Endothelial cell of umbilical vein (primary cell): Measurements from ENCODE around the gene INHBB. TPM values are rescaled to one million over a fixed set of nuclear protein-coding genes. Genes with fewer than 3 reads are reported as not detected.

Experiments used
- BruUV-seq: library from RNA; stranded (reverse); fragments of 400-500 nt; replicated peaks from 2 replicates; lab custom pipeline; 2021; lab: Mats Ljungman, UMichigan
- CTCF ChIA-PET: fragments of 300-600, 350-600 bp; sonication (Branson Sonifier 250); formaldehyde crosslinking; loops from one replicate; lab custom pipeline; 2021; ENCODE audit warnings: antibody characterized with exemption, inconsistent platforms; lab: Charles Lee
- POLR2A ChIA-PET: fragments of 300-600, 350-600 bp; sonication (Branson Sonifier 250); formaldehyde crosslinking; loops from one replicate; lab custom pipeline; 2021; ENCODE audit warnings: antibody characterized with exemption, inconsistent platforms; lab: Charles Lee
- DNase-seq: peaks from one replicate; pipeline ENCODE4 v3.0.0-alpha.2; 2011; ENCODE audit warnings: low read depth, low spot score
- FAIRE-seq: peaks from 2 replicates; lab custom pipeline; 2011; peaks lifted over from hg19 to GRCh38; lab: Jason Lieb, UNC
- H2AFZ ChIP-seq: 2 replicates; pipeline ENCODE4 v1.6.0; 2012; ENCODE audit warnings: low read depth, low read length, control low read depth, inconsistent platforms
- H3K27ac ChIP-seq: 2 replicates; pipeline ENCODE4 v1.5.1; 2011; ENCODE audit warnings: low read depth, mild to moderate bottlenecking, control low read depth, low read length, moderate library complexity; ENCODE audit not compliant: insufficient read depth
- H3K27me3 ChIP-seq, 2 experiments: 2 replicates each; pipeline versions ENCODE4 v1.6.0 to v1.6.1; 2011; ENCODE audit warnings: low read length in 2 of 2, mixed read lengths in 1 of 2; ENCODE audit not compliant: control insufficient read depth in 2 of 2, insufficient read depth in 2 of 2
- H3K36me3 ChIP-seq, 2 experiments: 2 replicates in 1 of 2; 3 replicates in 1 of 2; pipeline ENCODE4 v1.5.1; 2011; ENCODE audit warnings: low read length in 2 of 2, mild to moderate bottlenecking in 1 of 2, moderate library complexity in 1 of 2; ENCODE audit not compliant: control insufficient read depth in 2 of 2, insufficient read depth in 2 of 2; ENCODE audit errors: extremely low read depth in 1 of 2
- H3K4me1 ChIP-seq: 3 replicates; pipeline ENCODE4 v1.5.1; 2011; ENCODE audit warnings: mild to moderate bottlenecking, low read length; ENCODE audit not compliant: control insufficient read depth, insufficient read depth; ENCODE audit errors: extremely low read depth
- H3K4me2 ChIP-seq: 2 replicates; pipeline ENCODE4 v1.6.1; 2011; ENCODE audit warnings: low read length, control low read depth, mixed read lengths; ENCODE audit not compliant: insufficient read depth
- H3K4me3 ChIP-seq, 3 experiments: fragments of 200-600 bp in 1 of 3; sonication (generic), shearing (Covaris generic) in 1 of 3; replicated peaks in 1 of 3; 2 replicates each; pipeline ENCODE4 v1.5.1; 2011 to 2016; ENCODE audit warnings: control low read depth in 3 of 3, low read length in 3 of 3, mild to moderate bottlenecking in 2 of 3, inconsistent platforms in 1 of 3, low read depth in 1 of 3, moderate library complexity in 1 of 3; ENCODE audit not compliant: insufficient read depth in 1 of 3
- H3K79me2 ChIP-seq: 2 replicates; pipeline ENCODE4 v1.6.0; 2012; ENCODE audit warnings: low read length, inconsistent platforms; ENCODE audit not compliant: control insufficient read depth, insufficient read depth
- H3K9ac ChIP-seq: replicated peaks from 2 replicates; pipeline ENCODE3; 2011; ENCODE audit warnings: low read length, control low read depth; ENCODE audit not compliant: insufficient read depth; ENCODE audit errors: extremely low read depth
- H3K9me1 ChIP-seq: replicated peaks from 3 replicates; pipeline ENCODE4 v1.6.0; 2011; ENCODE audit warnings: mild to moderate bottlenecking, low read length; ENCODE audit not compliant: control insufficient read depth, insufficient read depth; ENCODE audit errors: extremely low read depth
- H3K9me3 ChIP-seq: replicated peaks from 2 replicates; pipeline ENCODE4 v1.5.1; 2012; ENCODE audit warnings: low read length, inconsistent platforms; ENCODE audit not compliant: control insufficient read depth, insufficient read depth
- H4K20me1 ChIP-seq: replicated peaks from 2 replicates; pipeline ENCODE3; 2011; ENCODE audit warnings: mild to moderate bottlenecking, low read length; ENCODE audit not compliant: control insufficient read depth, insufficient read depth; ENCODE audit errors: extremely low read depth
- GATA2 ChIP-seq: IDR thresholded peaks from 2 replicates; pipeline ENCODE4 v1.7.0; 2011; ENCODE audit warnings: low read depth, mild to moderate bottlenecking, moderate library complexity, mixed read lengths, low read length; ENCODE audit not compliant: insufficient read length, insufficient read depth
- JUN ChIP-seq: IDR thresholded peaks from 2 replicates; pipeline ENCODE4 v1.6.1; 2011; ENCODE audit warnings: borderline replicate concordance, low read depth; ENCODE audit not compliant: insufficient read length, insufficient read depth
- MAX ChIP-seq: IDR thresholded peaks from 2 replicates; pipeline ENCODE4 v1.6.1; 2011; ENCODE audit not compliant: insufficient read depth, insufficient read length
- MYC ChIP-seq: IDR thresholded peaks from one replicate; pipeline ENCODE4 v1.6.1; 2011; ENCODE audit warnings: mild to moderate bottlenecking, low read depth, low read length
- POLR2A ChIP-seq: IDR thresholded peaks from 2 replicates; pipeline ENCODE4 v1.6.1; 2012; ENCODE audit warnings: low read depth, mild to moderate bottlenecking, control low read depth, low read length
- POLR2AphosphoS5 ChIP-seq: IDR thresholded peaks from 2 replicates; pipeline ENCODE4 v1.6.1; 2012; ENCODE audit warnings: low read depth, mild to moderate bottlenecking, control low read depth, low read length, moderate library complexity; ENCODE audit not compliant: insufficient read depth
- dilution Hi-C: fragments of 300-500 bp; cut with MboI; formaldehyde crosslinking; loops from one replicate; pipeline ENCODE4 v1.15.0; 2019; ENCODE audit warnings: low sequenced_read_pairs; ENCODE audit not compliant: extremely low pct_ligation_motif_present
- intact Hi-C: fragments of 100-400 bp; cut with micrococcal nuclease; formaldehyde crosslinking; loops from one replicate; pipeline ENCODE4 v1.10.0; 2022
- polyA plus RNA-seq, 4 experiments: library from polyadenylated mRNA; depleted of rRNA in 3 of 4; stranded (reverse) in 3 of 4; unstranded in 1 of 4; fragments of >200 nt; gene quantifications; 2 replicates each; pipeline versions ENCODE4 v1.2.1 to v1.2.3, GENCODE V29; 2011 to 2012; ENCODE audit warnings: missing spikeins in 1 of 4
- total RNA-seq: library from RNA; stranded (reverse); gene quantifications from 2 replicates; pipeline ENCODE4 v1.2.3, GENCODE V29; 2021

The INHBB gene
- total and polyA plus RNA-seq, 2 donors (not counting 3 experiments of a cell fraction or from before 2014, with no cell fraction given), result 0.11 to 1.8 TPM

- H3K9me3 ChIP-seq, result no peaks in the 10 kb centered on the region
- intact Hi-C loops, result no loop called here
- H3K4me1 ChIP-seq, result no peaks in the 10 kb centered on the region
- H3K27me3 ChIP-seq, result no peaks in the 10 kb centered on the region
- no peaks in the 10 kb centered on the region for H3K79me2 ChIP-seq
- H2AFZ ChIP-seq, result no peak overlapping the region
- H4K20me1 ChIP-seq, result no peaks in the 10 kb centered on the region
- dilution Hi-C loops, result no loop called here
- ChIA-PET POLR2A (no interaction called here), CTCF (no interaction called here)
- no peak for TF ChIP-seq GATA2
- TF ChIP-seq POLR2A, result no peak
- no peak for TF ChIP-seq MAX
- TF ChIP-seq POLR2AphosphoS5, result no peak
- no peak for TF ChIP-seq MYC
- TF ChIP-seq JUN, result no peak
- no peaks in the 10 kb centered on the region for H3K9me1 ChIP-seq
- H3K4me3 ChIP-seq, result no peak overlapping the region
- no peak for FAIRE-seq
- H3K36me3 ChIP-seq, result no peaks in the 10 kb centered on the region
- no peak overlapping the region for H3K4me2 ChIP-seq
- H3K27ac ChIP-seq, result no peak overlapping the region
- BruUV-seq, result no TSS peak
- no peak overlapping the region for H3K9ac ChIP-seq
- no peak for DNase-seq
Observed at GRCh38 chr2:120398051-120398995, 52.4 kb downstream of the INHBB start.
